Measurements from ENCODE around the gene CDH23.

DNA sequence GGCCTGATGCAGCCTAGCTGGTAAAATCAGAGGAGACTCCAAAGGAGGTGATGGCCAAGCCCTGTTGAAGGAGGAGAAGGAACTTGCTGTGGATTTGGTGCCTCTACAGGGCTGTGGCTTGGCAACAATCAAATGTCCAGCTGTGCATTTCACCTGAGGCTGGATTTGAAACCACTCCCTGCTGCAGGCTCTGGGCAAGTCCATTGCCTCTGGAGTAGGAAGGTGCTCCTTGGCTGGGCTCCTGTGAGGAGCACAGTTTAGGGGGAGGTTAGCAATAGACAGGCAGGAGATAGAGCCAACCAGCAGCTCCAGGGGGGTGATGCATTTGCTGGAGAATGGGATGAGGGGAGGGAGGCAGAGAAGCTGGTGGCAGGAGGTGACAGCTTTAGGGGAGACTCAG lies 26.5 kb downstream of the CDH23 start:
- TF ChIP-seq, protein P1, sequence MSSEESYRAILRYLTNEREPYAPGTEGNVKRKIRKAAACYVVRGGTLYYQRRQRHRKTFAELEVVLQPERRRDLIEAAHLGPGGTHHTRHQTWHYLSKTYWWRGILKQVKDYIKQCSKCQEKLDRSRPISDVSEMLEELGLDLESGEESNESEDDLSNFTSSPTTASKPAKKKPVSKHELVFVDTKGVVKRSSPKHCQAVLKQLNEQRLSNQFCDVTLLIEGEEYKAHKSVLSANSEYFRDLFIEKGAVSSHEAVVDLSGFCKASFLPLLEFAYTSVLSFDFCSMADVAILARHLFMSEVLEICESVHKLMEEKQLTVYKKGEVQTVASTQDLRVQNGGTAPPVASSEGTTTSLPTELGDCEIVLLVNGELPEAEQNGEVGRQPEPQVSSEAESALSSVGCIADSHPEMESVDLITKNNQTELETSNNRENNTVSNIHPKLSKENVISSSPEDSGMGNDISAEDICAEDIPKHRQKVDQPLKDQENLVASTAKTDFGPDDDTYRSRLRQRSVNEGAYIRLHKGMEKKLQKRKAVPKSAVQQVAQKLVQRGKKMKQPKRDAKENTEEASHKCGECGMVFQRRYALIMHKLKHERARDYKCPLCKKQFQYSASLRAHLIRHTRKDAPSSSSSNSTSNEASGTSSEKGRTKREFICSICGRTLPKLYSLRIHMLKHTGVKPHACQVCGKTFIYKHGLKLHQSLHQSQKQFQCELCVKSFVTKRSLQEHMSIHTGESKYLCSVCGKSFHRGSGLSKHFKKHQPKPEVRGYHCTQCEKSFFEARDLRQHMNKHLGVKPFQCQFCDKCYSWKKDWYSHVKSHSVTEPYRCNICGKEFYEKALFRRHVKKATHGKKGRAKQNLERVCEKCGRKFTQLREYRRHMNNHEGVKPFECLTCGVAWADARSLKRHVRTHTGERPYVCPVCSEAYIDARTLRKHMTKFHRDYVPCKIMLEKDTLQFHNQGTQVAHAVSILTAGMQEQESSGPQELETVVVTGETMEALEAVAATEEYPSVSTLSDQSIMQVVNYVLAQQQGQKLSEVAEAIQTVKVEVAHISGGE (CRISPR knock-in tag; IDR thresholded peaks at IDR 0.05): no peak
- TF ChIP-seq, protein P2, sequence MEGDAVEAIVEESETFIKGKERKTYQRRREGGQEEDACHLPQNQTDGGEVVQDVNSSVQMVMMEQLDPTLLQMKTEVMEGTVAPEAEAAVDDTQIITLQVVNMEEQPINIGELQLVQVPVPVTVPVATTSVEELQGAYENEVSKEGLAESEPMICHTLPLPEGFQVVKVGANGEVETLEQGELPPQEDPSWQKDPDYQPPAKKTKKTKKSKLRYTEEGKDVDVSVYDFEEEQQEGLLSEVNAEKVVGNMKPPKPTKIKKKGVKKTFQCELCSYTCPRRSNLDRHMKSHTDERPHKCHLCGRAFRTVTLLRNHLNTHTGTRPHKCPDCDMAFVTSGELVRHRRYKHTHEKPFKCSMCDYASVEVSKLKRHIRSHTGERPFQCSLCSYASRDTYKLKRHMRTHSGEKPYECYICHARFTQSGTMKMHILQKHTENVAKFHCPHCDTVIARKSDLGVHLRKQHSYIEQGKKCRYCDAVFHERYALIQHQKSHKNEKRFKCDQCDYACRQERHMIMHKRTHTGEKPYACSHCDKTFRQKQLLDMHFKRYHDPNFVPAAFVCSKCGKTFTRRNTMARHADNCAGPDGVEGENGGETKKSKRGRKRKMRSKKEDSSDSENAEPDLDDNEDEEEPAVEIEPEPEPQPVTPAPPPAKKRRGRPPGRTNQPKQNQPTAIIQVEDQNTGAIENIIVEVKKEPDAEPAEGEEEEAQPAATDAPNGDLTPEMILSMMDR (IDR thresholded peaks at IDR 0.05 in 2 of 3, conservative IDR thresholded peaks at IDR 0.05 in 1 of 3; ENCODE audit: control insufficient read depth in 2 of 3, extremely low read depth in 1 of 3, insufficient read depth in 1 of 3, low read depth in 3 of 3, low read length in 3 of 3): no peak
- TF ChIP-seq POLR2A (IDR thresholded peaks at IDR 0.05; ENCODE audit: low read depth, low read length) (no peak), MXI1 (IDR thresholded peaks at IDR 0.05; ENCODE audit: low read depth, low read length) (no peak), YY1 (IDR thresholded peaks at IDR 0.05; ENCODE audit: low read depth, low read length) (no peak), GABPA (IDR thresholded peaks at IDR 0.05; ENCODE audit: low read depth) (no peak), CREB1 (IDR thresholded peaks at IDR 0.05; ENCODE audit: low read depth) (no peak), NFYB (IDR thresholded peaks at IDR 0.05; ENCODE audit: insufficient read depth, low read depth, low read length) (no peak), KLF5 (IDR thresholded peaks at IDR 0.05; ENCODE audit: partially characterized antibody) (no peak)

Data from GM12878 (cell line).